Esophagus muscularis mucosa (tissue), 4 donors: Measurements from ENCODE around the gene CNGB1.
"Not testable (repeated sequence)": the region's sequence is repeated elsewhere in the genome, so short reads cannot be mapped to it uniquely, and the experiment has no call there.

Source experiments
- EP300 ChIP-seq: sonication (generic); formaldehyde crosslinking; IDR thresholded peaks from one replicate; pipeline ENCODE4 v1.6.1; 2017; ENCODE audit warnings: antibody characterized with exemption
- POLR2A ChIP-seq: fragments of 450-650 bp; IDR thresholded peaks from one replicate; pipeline ENCODE4 v1.6.1; 2017; ENCODE audit warnings: antibody characterized with exemption, moderate library complexity, mild to moderate bottlenecking, low read depth
- POLR2AphosphoS5 ChIP-seq, 2 donors: sonication (generic); formaldehyde crosslinking; IDR thresholded peaks; one replicate each; pipeline ENCODE4 v1.6.1; 2017; ENCODE audit warnings: antibody characterized with exemption in 2 of 2
- TF ChIP-seq, protein P1 (sequence below), 3 experiments: fragments of 200-600 bp in 2 of 3; fragments of 450-650 bp in 1 of 3; sonication (generic) in 2 of 3; IDR thresholded peaks; one replicate each; pipeline ENCODE4 v1.5.1; 2017 to 2019; ENCODE audit warnings: antibody characterized with exemption in 3 of 3, mild to moderate bottlenecking in 2 of 3, moderate library complexity in 1 of 3

DNA sequence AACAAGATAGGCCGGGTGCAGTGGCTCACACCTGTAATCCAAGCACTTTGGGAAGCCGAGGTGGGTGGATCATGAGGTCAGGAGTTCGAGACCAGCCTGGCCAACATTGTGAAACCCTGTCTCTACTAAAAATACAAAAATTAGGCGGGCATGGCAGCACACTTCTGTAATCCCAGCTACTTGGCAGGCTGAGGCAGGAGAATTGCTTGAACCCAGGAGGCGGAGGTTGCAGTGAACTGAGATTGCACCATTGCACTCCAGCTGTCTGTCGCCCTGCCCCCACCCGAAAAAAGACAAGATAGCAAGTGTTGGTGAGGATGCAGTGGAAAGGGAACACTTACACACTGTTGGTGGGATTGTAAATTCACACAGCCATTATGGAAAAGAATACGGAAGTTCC is 27.5 kb downstream of the CNGB1 start:
- TF ChIP-seq, protein P1, sequence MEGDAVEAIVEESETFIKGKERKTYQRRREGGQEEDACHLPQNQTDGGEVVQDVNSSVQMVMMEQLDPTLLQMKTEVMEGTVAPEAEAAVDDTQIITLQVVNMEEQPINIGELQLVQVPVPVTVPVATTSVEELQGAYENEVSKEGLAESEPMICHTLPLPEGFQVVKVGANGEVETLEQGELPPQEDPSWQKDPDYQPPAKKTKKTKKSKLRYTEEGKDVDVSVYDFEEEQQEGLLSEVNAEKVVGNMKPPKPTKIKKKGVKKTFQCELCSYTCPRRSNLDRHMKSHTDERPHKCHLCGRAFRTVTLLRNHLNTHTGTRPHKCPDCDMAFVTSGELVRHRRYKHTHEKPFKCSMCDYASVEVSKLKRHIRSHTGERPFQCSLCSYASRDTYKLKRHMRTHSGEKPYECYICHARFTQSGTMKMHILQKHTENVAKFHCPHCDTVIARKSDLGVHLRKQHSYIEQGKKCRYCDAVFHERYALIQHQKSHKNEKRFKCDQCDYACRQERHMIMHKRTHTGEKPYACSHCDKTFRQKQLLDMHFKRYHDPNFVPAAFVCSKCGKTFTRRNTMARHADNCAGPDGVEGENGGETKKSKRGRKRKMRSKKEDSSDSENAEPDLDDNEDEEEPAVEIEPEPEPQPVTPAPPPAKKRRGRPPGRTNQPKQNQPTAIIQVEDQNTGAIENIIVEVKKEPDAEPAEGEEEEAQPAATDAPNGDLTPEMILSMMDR (IDR thresholded peaks at IDR 0.05) = not testable (repeated sequence)
- TF ChIP-seq POLR2A; POLR2AphosphoS5 (IDR thresholded peaks at IDR 0.05); EP300: not testable (repeated sequence)
